Keratinocyte (primary cell): ENCODE data around the gene CWC27. TPM values are rescaled to one million over a fixed set of nuclear protein-coding genes. Genes with fewer than 3 reads are reported as not detected.

ENCODE experiments used
- DNase-seq: peaks from one replicate; pipeline ENCODE4 v3.0.0-alpha.2; 2011; ENCODE audit warnings: low read depth, missing footprints, low spot score
- FAIRE-seq: peaks from 2 replicates; lab custom pipeline; 2011; peaks lifted over from hg19 to GRCh38; lab: Jason Lieb, UNC
- H2AFZ ChIP-seq: 2 replicates; pipeline ENCODE4 v1.6.0; 2012; ENCODE audit warnings: low read length, control low read depth, inconsistent platforms; ENCODE audit not compliant: control insufficient read depth
- H3K27ac ChIP-seq: 2 replicates; pipeline ENCODE4 v1.5.1; 2011; ENCODE audit warnings: low read length; ENCODE audit not compliant: control insufficient read depth, insufficient read depth
- H3K27me3 ChIP-seq: 3 replicates; pipeline ENCODE4 v1.6.0; 2011; ENCODE audit warnings: low read length; ENCODE audit not compliant: control insufficient read depth, insufficient read depth; ENCODE audit errors: extremely low read depth
- H3K36me3 ChIP-seq, 2 experiments: 2 replicates in 1 of 2; 3 replicates in 1 of 2; pipeline ENCODE4 v1.5.1; 2011; ENCODE audit warnings: low read length in 2 of 2, mild to moderate bottlenecking in 1 of 2; ENCODE audit not compliant: control insufficient read depth in 2 of 2, insufficient read depth in 2 of 2; ENCODE audit errors: extremely low read depth in 1 of 2
- H3K4me1 ChIP-seq: 3 replicates; pipeline ENCODE4 v1.5.1; 2011; ENCODE audit warnings: low read length; ENCODE audit not compliant: control insufficient read depth, insufficient read depth; ENCODE audit errors: extremely low read depth
- H3K4me2 ChIP-seq: 3 replicates; pipeline ENCODE4 v1.6.0; 2011; ENCODE audit warnings: low read depth, low read length; ENCODE audit not compliant: control insufficient read depth, insufficient read depth; ENCODE audit errors: extremely low read depth
- H3K4me3 ChIP-seq, 3 experiments: fragments of 200-600 bp in 1 of 3; sonication (generic) in 1 of 3; 2 replicates in 2 of 3; 3 replicates in 1 of 3; pipeline ENCODE4 v1.5.1; 2011 to 2016; ENCODE audit warnings: low read length in 3 of 3, mild to moderate bottlenecking in 3 of 3, control low read depth in 2 of 3, inconsistent platforms in 1 of 3, low read depth in 1 of 3, mixed read lengths in 1 of 3, mixed run types in 1 of 3, moderate library complexity in 1 of 3; ENCODE audit not compliant: control insufficient read depth in 2 of 3, insufficient read depth in 2 of 3; ENCODE audit errors: extremely low read depth in 1 of 3
- H3K79me2 ChIP-seq: 2 replicates; pipeline ENCODE4 v1.6.0; 2012; ENCODE audit warnings: low read length; ENCODE audit not compliant: control insufficient read depth, insufficient read depth
- H3K9ac ChIP-seq: 3 replicates; pipeline ENCODE4 v1.6.0; 2011; ENCODE audit warnings: low read length; ENCODE audit not compliant: control insufficient read depth, insufficient read depth; ENCODE audit errors: extremely low read depth
- H3K9me1 ChIP-seq: 3 replicates; pipeline ENCODE4 v1.6.0; 2011; ENCODE audit warnings: low read length; ENCODE audit not compliant: control insufficient read depth, insufficient read depth; ENCODE audit errors: extremely low read depth
- H3K9me3 ChIP-seq: 2 replicates; pipeline ENCODE4 v1.5.1; 2012; ENCODE audit warnings: low read depth, low read length; ENCODE audit not compliant: control insufficient read depth
- H4K20me1 ChIP-seq: 3 replicates; pipeline ENCODE4 v1.6.0; 2011; ENCODE audit warnings: low read length; ENCODE audit not compliant: control insufficient read depth, insufficient read depth; ENCODE audit errors: extremely low read depth
- EZH2 ChIP-seq: IDR thresholded peaks from one replicate; pipeline ENCODE4 v1.6.1; 2012; ENCODE audit warnings: inconsistent platforms, mild to moderate bottlenecking, low read length, moderate library complexity
- dilution Hi-C: fragments of 300-500 bp; cut with MboI; formaldehyde crosslinking; loops from one replicate; pipeline ENCODE4 v1.7.0; 2020; ENCODE audit warnings: low sequenced_read_pairs; ENCODE audit not compliant: extremely low pct_ligation_motif_present
- polyA plus RNA-seq, 5 experiments: library from polyadenylated mRNA; depleted of rRNA in 3 of 5; stranded (reverse) in 3 of 5; stranded (forward) in 1 of 5; unstranded in 1 of 5; fragments of >200 nt; gene quantifications; 1 replicate in 1 of 5; 2 replicates in 3 of 5; 3 replicates in 1 of 5; pipeline versions ENCODE4 v1.2.1 to v1.2.3, GENCODE V29; 2011 to 2012; ENCODE audit warnings: missing spikeins in 2 of 5, low read depth in 1 of 5, low replicate concordance in 1 of 5
- TF ChIP-seq, protein P1 (sequence below), 3 experiments: IDR thresholded peaks in 1 of 3; conservative IDR thresholded peaks in 1 of 3; optimal IDR thresholded peaks in 1 of 3; 2 replicates in 2 of 3; 3 replicates in 1 of 3; pipeline versions ENCODE3 to v1.5.1; 2011; ENCODE audit warnings: low read length in 3 of 3, mild to moderate bottlenecking in 3 of 3, moderate library complexity in 2 of 3, control low read depth in 1 of 3, inconsistent platforms in 1 of 3; ENCODE audit not compliant: insufficient read depth in 2 of 3; ENCODE audit errors: extremely low read depth in 1 of 3

The CWC27 gene
- polyA plus RNA-seq, 1 donor (not counting 4 experiments of a cell fraction or from before 2014, with no cell fraction given): 31.8 TPM

DNA sequence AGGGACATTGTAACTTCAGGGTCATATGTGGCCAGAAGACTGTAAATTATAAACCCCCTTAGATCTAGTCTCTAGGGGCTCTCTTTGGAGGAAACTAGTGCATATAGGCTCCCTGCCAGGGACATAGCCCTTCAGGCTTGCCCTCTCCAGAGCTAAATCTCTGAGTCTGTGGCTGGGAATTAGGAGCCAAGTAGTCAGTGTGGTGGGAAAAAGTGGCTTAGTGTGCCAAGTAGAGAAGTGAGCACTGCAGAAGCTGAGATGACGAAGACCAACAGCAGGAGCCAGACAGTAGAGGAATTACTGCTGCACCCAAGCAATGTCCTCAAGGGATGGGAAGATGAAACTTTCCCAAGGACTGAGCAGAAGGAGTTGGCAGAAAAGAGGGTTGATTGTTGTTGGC is 71.2 kb downstream of the CWC27 start:
- Histone ChIP-seq H3K36me3 (no peaks in the 10 kb centered on the region), H3K27ac (no peak overlapping the region), H4K20me1 (no peaks in the 10 kb centered on the region), H3K4me3 (no peak overlapping the region), H3K9me1 (no peaks in the 10 kb centered on the region), H3K9me3 (no peaks in the 10 kb centered on the region), H3K9ac (no peak overlapping the region), H3K4me1 (peaks cover 18% of the 10 kb centered on the region), H3K79me2 (no peaks in the 10 kb centered on the region), H3K27me3 (no peaks in the 10 kb centered on the region), H3K4me2 (no peak overlapping the region), H2AFZ (no peak overlapping the region)
- dilution Hi-C loops: no loop called here
- DNase-seq (no peak), FAIRE-seq (no peak)
- TF ChIP-seq, protein P1, sequence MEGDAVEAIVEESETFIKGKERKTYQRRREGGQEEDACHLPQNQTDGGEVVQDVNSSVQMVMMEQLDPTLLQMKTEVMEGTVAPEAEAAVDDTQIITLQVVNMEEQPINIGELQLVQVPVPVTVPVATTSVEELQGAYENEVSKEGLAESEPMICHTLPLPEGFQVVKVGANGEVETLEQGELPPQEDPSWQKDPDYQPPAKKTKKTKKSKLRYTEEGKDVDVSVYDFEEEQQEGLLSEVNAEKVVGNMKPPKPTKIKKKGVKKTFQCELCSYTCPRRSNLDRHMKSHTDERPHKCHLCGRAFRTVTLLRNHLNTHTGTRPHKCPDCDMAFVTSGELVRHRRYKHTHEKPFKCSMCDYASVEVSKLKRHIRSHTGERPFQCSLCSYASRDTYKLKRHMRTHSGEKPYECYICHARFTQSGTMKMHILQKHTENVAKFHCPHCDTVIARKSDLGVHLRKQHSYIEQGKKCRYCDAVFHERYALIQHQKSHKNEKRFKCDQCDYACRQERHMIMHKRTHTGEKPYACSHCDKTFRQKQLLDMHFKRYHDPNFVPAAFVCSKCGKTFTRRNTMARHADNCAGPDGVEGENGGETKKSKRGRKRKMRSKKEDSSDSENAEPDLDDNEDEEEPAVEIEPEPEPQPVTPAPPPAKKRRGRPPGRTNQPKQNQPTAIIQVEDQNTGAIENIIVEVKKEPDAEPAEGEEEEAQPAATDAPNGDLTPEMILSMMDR (optimal IDR thresholded peaks at IDR 0.05 in 1 of 3, IDR thresholded peaks at IDR 0.05 in 1 of 3, conservative IDR thresholded peaks at IDR 0.05 in 1 of 3; ENCODE audit: extremely low read depth in 1 of 3, insufficient read depth in 2 of 3, low read length in 3 of 3): no peak
- no peak for TF ChIP-seq EZH2

DNA sequence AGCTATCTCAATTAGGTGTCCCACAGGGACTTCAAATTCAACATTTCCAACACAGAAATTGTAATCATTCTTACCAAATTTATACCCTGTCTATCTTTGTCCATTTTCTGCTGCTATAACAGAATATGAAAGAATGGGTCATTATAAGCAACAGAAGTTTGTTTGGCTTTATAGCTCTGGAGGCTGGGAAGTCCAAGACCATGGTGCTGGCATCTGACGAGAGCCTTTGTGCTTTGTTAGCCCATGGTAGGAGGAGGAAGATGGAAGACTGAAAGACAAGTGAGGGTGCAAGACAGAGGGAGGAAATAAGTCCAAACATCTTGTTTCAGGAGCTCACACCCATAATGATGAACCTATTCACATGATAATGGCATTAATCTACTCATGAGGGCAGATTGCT is 72.2 kb downstream of the CWC27 start:
- no peak overlapping the region for H2AFZ ChIP-seq
- H3K4me1 ChIP-seq: peaks cover 18% of the 10 kb centered on the region
- no peak for DNase-seq
- dilution Hi-C loops: no loop called here
- H3K9ac ChIP-seq: no peak overlapping the region
- peak; percentile 29 for FAIRE-seq
- no peaks in the 10 kb centered on the region for H3K27me3 ChIP-seq
- no peaks in the 10 kb centered on the region for H3K36me3 ChIP-seq
- no peak overlapping the region for H3K27ac ChIP-seq
- H3K4me3 ChIP-seq: no peak overlapping the region
- no peaks in the 10 kb centered on the region for H3K9me3 ChIP-seq
- TF ChIP-seq EZH2: no peak
- TF ChIP-seq, protein P1 (optimal IDR thresholded peaks at IDR 0.05 in 1 of 3, IDR thresholded peaks at IDR 0.05 in 1 of 3, conservative IDR thresholded peaks at IDR 0.05 in 1 of 3; ENCODE audit: extremely low read depth in 1 of 3, insufficient read depth in 2 of 3, low read length in 3 of 3): no peak
- H3K9me1 ChIP-seq: no peaks in the 10 kb centered on the region
- H4K20me1 ChIP-seq: no peaks in the 10 kb centered on the region
- no peaks in the 10 kb centered on the region for H3K79me2 ChIP-seq
- no peak overlapping the region for H3K4me2 ChIP-seq
